ENCODE results near the gene PABPN1L. TPM values are rescaled to one million over a fixed set of nuclear protein-coding genes. Genes with fewer than 3 reads are reported as not detected.

PABPN1L gene
- total RNA-seq, 2 experiments from 2014 or later, result not detected

DNA sequence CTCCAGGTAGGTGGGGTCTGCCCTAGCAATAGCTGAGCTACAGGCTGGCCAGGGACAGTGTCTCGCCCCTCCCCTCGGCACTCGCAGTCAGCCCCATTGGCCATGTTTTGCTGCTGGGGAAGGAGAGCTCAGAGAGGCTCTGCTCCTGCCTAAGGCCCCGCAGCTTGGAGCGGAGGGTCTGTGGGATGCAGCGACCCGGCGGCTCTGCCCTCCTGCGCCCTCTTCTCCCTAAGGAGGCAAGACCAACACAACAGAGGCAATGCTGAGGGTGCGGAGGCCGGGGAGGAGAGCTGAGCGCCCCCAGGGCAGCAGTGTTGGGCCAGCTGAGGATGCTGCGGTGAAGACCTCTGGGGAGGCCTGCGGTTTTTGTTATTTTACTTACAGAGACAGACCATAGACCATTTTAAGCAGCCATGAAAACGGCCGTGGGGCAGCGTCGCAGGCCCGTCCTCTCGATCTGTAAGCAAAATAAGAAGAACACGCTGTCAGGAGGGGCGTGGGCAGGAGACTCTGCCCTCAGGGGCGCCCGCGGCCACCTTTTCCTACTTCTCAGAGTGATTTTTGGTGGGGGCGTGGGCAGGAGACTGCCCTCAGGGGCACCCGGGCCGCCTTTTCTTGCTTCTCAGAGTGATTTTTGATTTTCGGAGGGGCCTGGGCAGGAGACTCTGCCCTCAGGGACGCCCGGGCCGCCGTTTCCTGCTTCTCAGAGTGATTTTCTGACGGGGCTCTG lies 31.4 kb upstream of the PABPN1L start:
- ChIA-PET CTCF (no interaction called here), POLR2A (no interaction called here)
- DNase-seq (no peak), ATAC-seq (ENCODE audit: poor library complexity) (no peak)
- H3K4me3 ChIP-seq (ENCODE audit: low read length), result no peak overlapping the region
- Mint-ChIP-seq H3K9me3 (no peaks in the 10 kb centered on the region), H3K27ac (no peak overlapping the region), H3K36me3 (ENCODE audit: low read depth) (no peaks in the 10 kb centered on the region), H3K27me3 (no peaks in the 10 kb centered on the region), H3K4me3 (no peak overlapping the region), H3K4me1 (ENCODE audit: low read depth) (no peaks in the 10 kb centered on the region)
- intact Hi-C loops (cut with DNase I, micrococcal nuclease), result no loop called here
- no peak overlapping the region for H3K27ac ChIP-seq (ENCODE audit: low read depth in 1 of 2, low read length in 2 of 2)
- TF ChIP-seq, protein P1, sequence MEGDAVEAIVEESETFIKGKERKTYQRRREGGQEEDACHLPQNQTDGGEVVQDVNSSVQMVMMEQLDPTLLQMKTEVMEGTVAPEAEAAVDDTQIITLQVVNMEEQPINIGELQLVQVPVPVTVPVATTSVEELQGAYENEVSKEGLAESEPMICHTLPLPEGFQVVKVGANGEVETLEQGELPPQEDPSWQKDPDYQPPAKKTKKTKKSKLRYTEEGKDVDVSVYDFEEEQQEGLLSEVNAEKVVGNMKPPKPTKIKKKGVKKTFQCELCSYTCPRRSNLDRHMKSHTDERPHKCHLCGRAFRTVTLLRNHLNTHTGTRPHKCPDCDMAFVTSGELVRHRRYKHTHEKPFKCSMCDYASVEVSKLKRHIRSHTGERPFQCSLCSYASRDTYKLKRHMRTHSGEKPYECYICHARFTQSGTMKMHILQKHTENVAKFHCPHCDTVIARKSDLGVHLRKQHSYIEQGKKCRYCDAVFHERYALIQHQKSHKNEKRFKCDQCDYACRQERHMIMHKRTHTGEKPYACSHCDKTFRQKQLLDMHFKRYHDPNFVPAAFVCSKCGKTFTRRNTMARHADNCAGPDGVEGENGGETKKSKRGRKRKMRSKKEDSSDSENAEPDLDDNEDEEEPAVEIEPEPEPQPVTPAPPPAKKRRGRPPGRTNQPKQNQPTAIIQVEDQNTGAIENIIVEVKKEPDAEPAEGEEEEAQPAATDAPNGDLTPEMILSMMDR (IDR thresholded peaks at IDR 0.05), result no peak
- H3K9me3 ChIP-seq (ENCODE audit: control insufficient read depth in 1 of 2, insufficient read depth in 1 of 2, low read length in 2 of 2), result no peaks in the 10 kb centered on the region
- H3K4me1 ChIP-seq (ENCODE audit: insufficient read depth, low read length), result no peaks in the 10 kb centered on the region
- H3K27me3 ChIP-seq (ENCODE audit: control insufficient read depth in 1 of 2, insufficient read depth in 2 of 2, low read length in 2 of 2), result no peaks in the 10 kb centered on the region
- no peaks in the 10 kb centered on the region for H3K36me3 ChIP-seq (ENCODE audit: insufficient read depth, low read length)

GRCh38 chr16:88896238-88897070 lies 30.0 kb upstream of the PABPN1L start:
- Histone ChIP-seq H3K4me3 (ENCODE audit: low read length) (no peak overlapping the region), H3K4me1 (ENCODE audit: insufficient read depth, low read length) (no peaks in the 10 kb centered on the region), H3K27ac (ENCODE audit: low read depth in 1 of 2, low read length in 2 of 2) (no peak overlapping the region), H3K9me3 (ENCODE audit: control insufficient read depth in 1 of 2, insufficient read depth in 1 of 2, low read length in 2 of 2) (no peaks in the 10 kb centered on the region), H3K27me3 (ENCODE audit: control insufficient read depth in 1 of 2, insufficient read depth in 2 of 2, low read length in 2 of 2) (no peaks in the 10 kb centered on the region), H3K36me3 (ENCODE audit: insufficient read depth, low read length) (no peaks in the 10 kb centered on the region)
- Mint-ChIP-seq H3K36me3 (ENCODE audit: low read depth) (no peaks in the 10 kb centered on the region), H3K27me3 (no peaks in the 10 kb centered on the region), H3K4me1 (ENCODE audit: low read depth) (no peaks in the 10 kb centered on the region), H3K27ac (no peak overlapping the region), H3K4me3 (no peak overlapping the region), H3K9me3 (no peaks in the 10 kb centered on the region)
- ChIA-PET POLR2A (no interaction called here), CTCF (no interaction called here)
- ATAC-seq (ENCODE audit: poor library complexity), result no peak
- intact Hi-C loops (cut with DNase I, micrococcal nuclease), result no loop called here
- TF ChIP-seq, protein P1 (IDR thresholded peaks at IDR 0.05), result no peak
- no peak for DNase-seq

- Histone ChIP-seq H3K27ac (ENCODE audit: low read depth in 1 of 2, low read length in 2 of 2) (no peak overlapping the region), H3K36me3 (ENCODE audit: insufficient read depth, low read length) (no peaks in the 10 kb centered on the region), H3K9me3 (ENCODE audit: control insufficient read depth in 1 of 2, insufficient read depth in 1 of 2, low read length in 2 of 2) (no peaks in the 10 kb centered on the region), H3K27me3 (ENCODE audit: control insufficient read depth in 1 of 2, insufficient read depth in 2 of 2, low read length in 2 of 2) (no peaks in the 10 kb centered on the region), H3K4me3 (ENCODE audit: low read length) (no peak overlapping the region), H3K4me1 (ENCODE audit: insufficient read depth, low read length) (no peaks in the 10 kb centered on the region)
- Mint-ChIP-seq H3K4me3 (no peak overlapping the region), H3K36me3 (ENCODE audit: low read depth) (no peaks in the 10 kb centered on the region), H3K27ac (no peak overlapping the region), H3K4me1 (ENCODE audit: low read depth) (no peaks in the 10 kb centered on the region), H3K9me3 (no peaks in the 10 kb centered on the region), H3K27me3 (no peaks in the 10 kb centered on the region)
- CTCF ChIA-PET, result no interaction called here
- DNase-seq (no peak), ATAC-seq (ENCODE audit: poor library complexity) (no peak)
- POLR2A ChIA-PET, result no interaction called here
- intact Hi-C loops (cut with DNase I, micrococcal nuclease), result no loop called here
- TF ChIP-seq, protein P1 (IDR thresholded peaks at IDR 0.05), result no peak
Observed at GRCh38 chr16:88895335-88895734, 28.9 kb upstream of the PABPN1L start.

Measured in CD4-positive, alpha-beta T cell (primary cell).